KOPT-K1 (cell line): ENCODE data around the gene OR4D9.
"Not testable (repeated sequence)": the region's sequence is repeated elsewhere in the genome, so short reads cannot be mapped to it uniquely, and the experiment has no call there.

Experiments used
- H3K27ac ChIP-seq: fragments of 200-600 bp; sonication (generic); 2 replicates; pipeline ENCODE4 v1.5.1; 2016; ENCODE audit warnings: antibody characterized with exemption, mild to moderate bottlenecking, low read depth, low read length; ENCODE audit not compliant: poor library complexity, severe bottlenecking
- H3K36me3 ChIP-seq: fragments of 200-600 bp; sonication (generic); 2 replicates; pipeline ENCODE4 v1.5.1; 2017; ENCODE audit warnings: antibody characterized with exemption, mild to moderate bottlenecking, low read length, moderate library complexity; ENCODE audit not compliant: insufficient read depth
- H3K9me3 ChIP-seq: fragments of 200-600 bp; sonication (generic); 2 replicates; pipeline ENCODE4 v1.5.1; 2017; ENCODE audit warnings: antibody characterized with exemption, low read length, mild to moderate bottlenecking; ENCODE audit not compliant: insufficient read depth, poor library complexity, severe bottlenecking

Gene OR4D9

DNA sequence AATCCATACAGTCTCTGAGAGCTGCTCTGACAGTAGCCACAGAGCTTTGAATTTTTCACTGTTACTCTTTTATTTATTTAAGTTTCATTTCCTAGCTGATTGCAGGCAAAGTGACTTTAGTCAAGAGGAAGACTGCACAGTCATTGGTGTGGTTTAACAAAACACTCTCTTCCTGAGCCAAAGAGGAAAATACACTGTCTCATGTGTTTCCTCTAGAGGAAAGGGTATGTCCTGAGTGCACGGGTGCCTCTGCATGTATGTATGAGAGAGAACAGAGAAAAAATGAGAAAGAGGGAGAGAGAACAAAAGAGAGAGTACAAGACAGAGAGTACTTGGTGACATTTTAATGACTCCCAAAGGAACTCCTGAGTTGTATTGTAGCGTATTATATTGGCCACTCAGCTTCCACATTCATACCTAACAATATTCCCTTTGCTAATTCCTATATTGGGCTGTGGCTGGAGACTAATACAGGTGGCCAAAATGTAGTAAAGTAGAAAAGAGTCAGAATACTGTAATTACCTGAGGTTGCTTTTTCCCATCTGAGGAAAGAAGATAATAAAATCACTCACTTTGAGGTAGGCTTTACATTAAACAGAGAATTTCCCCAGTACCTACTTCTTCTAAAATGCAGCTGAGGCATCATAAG, at the start of gene OR4D9:
Gene OR4D9, plus strand, starts transcription at position 599 of the 649 bp plus-strand sequence. CDS start 3,374 bp downstream, outside the sequence.
- Histone ChIP-seq H3K9me3 (no peaks in the 10 kb centered on the region), H3K27ac (no peak within 1 kb of the TSS), H3K36me3 (no peaks in the 10 kb centered on the region)

DNA sequence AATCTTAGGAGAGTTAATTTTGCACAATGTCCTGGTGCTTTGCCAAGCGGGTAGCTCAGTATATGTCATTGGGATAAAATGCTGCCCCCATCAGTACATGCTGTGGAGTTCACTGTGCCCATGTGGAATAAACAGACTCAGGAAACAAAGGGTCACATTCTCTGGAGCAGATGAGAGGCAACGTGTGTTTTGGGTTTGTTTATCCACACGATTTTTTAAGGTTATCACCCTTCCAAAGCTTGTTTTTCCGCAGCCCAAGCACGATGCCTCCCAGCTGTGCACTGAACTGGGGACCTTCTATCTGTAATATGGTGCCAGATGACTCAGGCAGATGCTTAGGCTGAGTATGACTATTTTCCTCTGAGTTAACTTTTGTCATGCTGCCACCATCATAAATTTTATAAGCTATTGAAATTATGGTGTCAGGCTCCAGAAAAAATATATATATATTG, 48.1 kb upstream of the OR4D9 start:
- H3K9me3 ChIP-seq, result no peaks in the 10 kb centered on the region
- H3K27ac ChIP-seq, result no peak overlapping the region
- H3K36me3 ChIP-seq, result no peaks in the 10 kb centered on the region

DNA sequence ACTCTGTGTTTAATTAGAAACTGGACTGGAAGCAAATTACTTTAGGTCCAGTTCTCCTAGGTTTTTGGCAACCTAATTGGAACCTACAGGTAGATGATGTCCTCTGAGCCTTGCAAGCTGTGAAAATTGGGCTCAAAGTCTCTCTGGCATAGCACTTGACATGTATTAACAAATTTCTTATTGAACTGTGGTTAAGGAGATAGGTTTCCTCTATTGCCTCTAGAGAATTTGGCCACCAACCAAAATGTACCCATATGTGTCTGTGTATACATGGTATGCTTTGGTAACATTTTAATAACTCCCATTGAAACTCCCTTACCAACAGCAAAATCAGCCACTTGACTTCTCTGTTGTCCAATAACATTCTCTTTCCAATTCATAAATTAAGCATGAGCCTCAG, 38.3 kb upstream of the OR4D9 start, which contains the start of gene OR4D10:
Gene OR4D10, plus strand, starts transcription at position 301 of the 400 bp plus-strand sequence. CDS start 4,115 bp downstream, outside the sequence.
- H3K27ac ChIP-seq, result no peak within 1 kb of the TSS
- no peaks in the 10 kb centered on the region for H3K9me3 ChIP-seq
- H3K36me3 ChIP-seq, result no peaks in the 10 kb centered on the region

DNA sequence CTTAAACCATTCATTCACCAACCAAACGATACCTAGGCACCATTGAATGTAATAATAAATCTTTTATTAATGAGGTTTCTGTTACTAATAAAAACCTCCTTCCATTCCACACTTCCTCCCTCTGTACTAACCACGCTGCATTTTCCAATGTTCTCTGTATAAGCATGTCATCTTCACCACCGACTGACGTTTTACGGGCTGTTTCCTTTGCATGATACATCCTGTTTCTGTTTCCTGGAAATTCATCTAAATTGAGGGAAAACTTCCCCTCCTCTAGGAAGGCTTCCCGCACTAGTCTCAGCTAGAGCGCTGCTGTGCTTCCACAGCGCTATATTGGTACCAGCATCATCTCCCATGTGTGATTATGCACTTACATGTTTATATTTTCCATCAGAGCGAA, 36.2 kb upstream of the OR4D9 start:
- no peaks in the 10 kb centered on the region for H3K36me3 ChIP-seq
- no peak overlapping the region for H3K27ac ChIP-seq
- no peaks in the 10 kb centered on the region for H3K9me3 ChIP-seq

DNA sequence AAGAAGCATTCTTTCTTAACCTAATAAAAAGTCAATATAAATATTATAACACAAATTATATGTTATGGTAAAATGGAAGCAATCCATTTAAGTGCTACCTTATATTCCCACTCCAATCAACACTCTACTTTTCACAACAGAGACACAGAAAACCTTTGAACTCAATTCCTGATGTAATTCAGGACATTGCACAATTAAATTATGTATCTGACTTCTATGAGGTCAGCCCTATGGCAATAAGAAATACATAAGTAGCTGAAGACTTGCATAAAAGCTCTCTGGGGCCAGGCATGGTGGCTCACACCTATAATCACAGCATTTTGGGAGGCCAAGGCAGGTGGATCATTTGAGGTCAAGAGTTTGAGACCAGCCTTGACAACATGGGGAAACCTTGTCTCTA, 31.4 kb upstream of the OR4D9 start:
- Histone ChIP-seq H3K27ac (no peak overlapping the region), H3K9me3 (no peaks in the 10 kb centered on the region), H3K36me3 (no peaks in the 10 kb centered on the region)

DNA sequence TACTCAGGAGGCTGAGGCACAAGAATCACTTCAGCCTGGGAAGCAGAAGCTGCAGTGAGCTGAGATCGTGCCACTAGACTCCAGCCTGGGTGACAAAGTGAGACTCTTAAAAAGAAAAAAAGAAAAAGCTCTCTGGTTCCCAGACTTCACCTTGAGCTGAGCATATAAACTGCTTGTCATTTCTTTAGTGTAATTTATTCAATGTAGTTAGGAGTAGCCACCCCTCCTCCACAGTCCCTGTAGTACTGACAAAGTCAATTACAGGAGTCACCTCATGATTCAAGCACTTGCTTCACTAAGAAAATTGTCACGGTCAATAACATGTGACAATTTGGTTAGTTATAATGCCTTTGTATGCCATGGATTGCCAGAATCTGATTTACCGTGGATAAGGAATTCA, 31.0 kb upstream of the OR4D9 start:
- H3K9me3 ChIP-seq, result no peaks in the 10 kb centered on the region
- H3K27ac ChIP-seq, result no peak overlapping the region
- no peaks in the 10 kb centered on the region for H3K36me3 ChIP-seq

DNA sequence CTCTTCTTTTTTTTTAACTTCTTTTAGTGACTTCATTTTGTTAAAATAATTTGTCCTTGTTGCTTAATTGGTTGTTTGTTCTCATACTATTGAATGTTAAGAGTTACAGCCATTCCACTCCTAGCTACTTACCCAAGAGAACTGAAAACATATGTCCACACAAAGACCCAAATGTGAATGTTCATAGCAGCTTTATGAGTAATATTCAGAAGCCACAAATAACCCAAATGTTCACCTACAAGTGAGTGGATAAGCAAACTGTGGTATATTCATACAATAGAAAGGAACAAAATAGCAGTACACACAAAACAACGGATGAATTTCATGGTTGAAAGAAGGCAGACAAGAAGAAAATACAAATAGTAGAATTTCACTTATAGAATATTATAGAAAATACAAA, 9.4 kb upstream of the OR4D9 start:
- Histone ChIP-seq H3K27ac (no peak overlapping the region), H3K36me3 (no peaks in the 10 kb centered on the region)

DNA sequence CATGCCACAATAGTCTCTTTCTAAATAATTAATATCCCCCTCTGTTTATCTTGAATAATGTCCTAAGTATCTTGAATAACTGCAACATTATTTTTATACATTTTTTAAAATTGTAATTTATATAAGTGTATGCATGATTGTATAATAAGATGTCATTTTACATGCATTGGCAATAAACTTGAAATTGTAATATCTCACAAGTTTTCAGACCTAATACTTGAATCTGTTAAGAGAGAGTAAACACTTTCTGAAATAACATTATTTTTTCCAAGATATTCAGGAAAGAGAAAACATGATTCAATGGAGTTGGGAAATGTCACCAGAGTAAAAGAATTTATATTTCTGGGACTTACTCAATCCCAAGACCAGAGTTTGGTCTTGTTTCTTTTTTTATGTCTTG, 8.1 kb upstream of the OR4D9 start, which contains the start of gene OR4D11:
Gene OR4D11, plus strand, starts transcription at position 301 of the 400 bp plus-strand sequence. Its CDS starts 0 bp downstream, at position 301.
- Histone ChIP-seq H3K36me3 (no peaks in the 10 kb centered on the region), H3K27ac (no peak within 1 kb of the TSS), H3K9me3 (no peaks in the 10 kb centered on the region)

More for the DNA sequence above, 9.4 kb upstream of the OR4D9 start:
- no peaks in the 10 kb centered on the region for H3K9me3 ChIP-seq

DNA sequence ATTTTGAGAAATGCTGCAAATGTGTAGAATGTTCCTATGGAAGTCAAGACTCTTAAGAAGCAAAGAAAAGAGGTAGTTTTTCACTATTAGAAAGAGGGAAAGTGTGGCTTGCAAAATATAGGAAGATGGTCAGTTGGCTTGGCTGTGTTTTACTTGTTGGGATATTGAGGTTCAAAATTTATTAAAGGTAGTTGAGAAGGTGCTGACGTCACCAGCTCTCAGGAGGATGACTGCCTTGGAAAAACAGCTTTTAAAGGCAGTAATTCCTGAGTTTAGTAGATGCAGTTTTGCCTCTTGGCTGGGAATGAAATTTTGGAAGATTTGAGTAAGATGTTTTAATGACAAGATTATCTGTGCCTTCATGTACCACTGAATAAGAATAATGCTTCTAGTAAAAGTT, 336 bp downstream of the OR4D9 start:
- no peaks in the 10 kb centered on the region for H3K9me3 ChIP-seq
- no peaks in the 10 kb centered on the region for H3K36me3 ChIP-seq
- no peak overlapping the region for H3K27ac ChIP-seq

DNA sequence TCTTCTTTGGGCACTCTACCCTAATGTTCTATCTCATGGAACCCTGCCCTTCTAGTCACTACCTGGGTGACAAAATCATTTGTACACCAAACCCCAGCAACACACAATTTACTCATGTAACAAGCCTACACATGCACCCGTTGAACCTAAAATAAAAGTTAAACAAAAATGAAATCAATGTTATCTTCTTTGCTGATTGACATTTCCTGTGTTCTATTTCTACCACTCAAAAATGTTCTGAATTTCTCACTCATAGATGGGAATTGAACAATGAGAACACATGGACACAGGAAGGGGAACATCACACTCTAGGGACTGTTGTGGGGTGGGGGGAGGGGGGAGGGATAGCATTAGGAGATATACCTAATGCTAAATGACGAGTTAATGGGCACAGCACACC, 8.8 kb downstream of the OR4D9 start:
- H3K27ac ChIP-seq, H3K9me3 ChIP-seq, H3K36me3 ChIP-seq: not testable (repeated sequence)

DNA sequence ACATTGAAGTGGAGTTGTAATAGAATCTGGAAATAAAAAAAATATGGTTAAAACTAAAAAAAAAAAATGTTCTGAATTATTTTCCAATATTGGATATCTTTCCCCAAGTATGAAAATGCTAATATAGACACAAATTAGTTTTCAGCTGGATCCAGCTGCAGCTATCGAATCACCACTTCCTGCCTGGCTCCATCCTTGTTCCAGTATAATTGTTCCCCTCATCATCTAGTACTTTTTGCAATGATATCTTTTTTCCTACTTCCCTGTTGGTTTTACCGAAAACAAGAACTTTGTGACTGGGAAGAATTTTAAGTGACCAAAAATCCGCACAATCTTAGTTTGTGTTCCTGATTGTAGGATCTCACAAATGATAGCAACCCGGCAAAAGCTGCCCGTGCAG, 9.4 kb downstream of the OR4D9 start:
- H3K9me3 ChIP-seq, result no peaks in the 10 kb centered on the region
- no peak overlapping the region for H3K27ac ChIP-seq
- H3K36me3 ChIP-seq, result no peaks in the 10 kb centered on the region

DNA sequence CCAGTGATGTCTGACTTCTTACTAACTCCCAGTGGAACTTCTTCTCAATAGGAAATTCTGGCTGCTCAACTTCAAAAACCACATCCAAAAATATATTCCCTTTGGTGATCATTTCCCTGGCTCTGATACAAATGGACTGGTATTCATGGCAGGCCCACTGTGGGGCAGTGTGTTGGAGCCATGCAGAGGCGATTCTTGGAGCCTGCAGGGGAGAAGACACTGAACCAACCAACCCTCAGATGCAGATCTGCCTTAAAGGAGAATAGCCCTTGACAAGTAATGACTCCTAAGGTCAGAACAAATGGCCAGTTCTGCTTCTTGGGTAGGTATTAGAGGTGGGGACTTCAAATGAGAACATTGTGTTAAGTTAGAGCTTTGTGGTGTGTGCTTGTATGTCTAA, 12.2 kb downstream of the OR4D9 start:
- no peaks in the 10 kb centered on the region for H3K36me3 ChIP-seq
- no peaks in the 10 kb centered on the region for H3K9me3 ChIP-seq
- no peak overlapping the region for H3K27ac ChIP-seq

DNA sequence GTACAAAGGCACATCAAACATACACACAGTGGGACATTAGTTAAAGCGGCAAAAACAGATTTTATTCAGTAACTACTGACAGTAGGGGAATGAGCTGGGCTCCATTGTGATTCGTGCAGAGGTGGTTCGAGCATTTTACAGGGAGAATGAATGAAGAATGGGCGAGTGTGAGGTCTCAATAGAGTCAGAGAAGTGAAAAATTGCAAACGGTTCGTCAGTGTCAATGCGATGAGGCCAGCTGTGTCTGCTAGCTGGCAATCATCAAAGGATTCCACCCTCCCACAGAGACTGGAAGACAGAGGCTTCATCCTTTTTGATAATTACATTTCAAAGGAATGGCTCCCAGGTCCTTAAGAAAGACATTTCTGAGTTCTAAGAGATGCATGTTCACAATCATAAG, 17.4 kb downstream of the OR4D9 start:
- no peak overlapping the region for H3K27ac ChIP-seq
- no peaks in the 10 kb centered on the region for H3K36me3 ChIP-seq

DNA sequence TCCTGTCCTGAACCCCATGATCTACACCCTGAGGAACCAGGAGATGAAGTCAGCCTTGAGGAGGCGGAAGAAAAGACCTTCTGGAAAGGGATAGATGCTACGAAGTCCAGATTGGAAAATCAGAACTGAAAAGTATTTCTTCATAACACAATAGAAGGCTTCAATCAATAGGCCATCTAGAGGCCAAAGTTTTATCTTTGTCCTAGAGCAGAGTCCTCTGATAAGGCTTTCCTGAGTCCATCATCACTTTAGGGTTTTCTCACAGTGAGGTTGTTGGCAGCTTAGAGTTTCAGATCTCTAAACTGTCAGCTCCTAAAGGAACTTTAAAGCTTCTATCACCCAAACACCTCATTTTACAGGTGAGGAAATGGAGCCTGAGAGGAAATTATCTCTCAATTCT, 21.3 kb downstream of the OR4D9 start:
- H3K27ac ChIP-seq, result no peak overlapping the region
- no peaks in the 10 kb centered on the region for H3K9me3 ChIP-seq
- H3K36me3 ChIP-seq, result no peaks in the 10 kb centered on the region

More for the DNA sequence above, 17.4 kb downstream of the OR4D9 start:
- H3K9me3 ChIP-seq, result no peaks in the 10 kb centered on the region

DNA sequence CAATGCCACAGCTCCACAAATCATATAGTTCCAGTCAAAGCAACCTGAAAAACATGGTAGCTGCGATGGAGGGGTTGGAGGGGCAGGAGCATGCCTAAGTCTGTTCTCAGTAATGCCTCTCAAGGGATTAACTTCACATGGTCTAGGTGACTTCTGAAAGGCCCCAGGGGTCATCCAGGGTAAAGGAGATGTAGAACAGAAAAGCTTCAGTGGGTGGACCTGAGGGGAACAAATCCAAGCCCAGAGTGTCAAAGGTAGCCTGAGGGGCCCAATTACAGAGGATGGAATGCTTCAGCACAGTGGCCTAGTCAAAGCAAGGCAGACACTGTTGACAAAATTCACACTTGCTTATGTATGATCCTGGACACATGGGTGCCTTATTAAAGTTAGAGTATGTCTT, 23.3 kb downstream of the OR4D9 start:
- no peak overlapping the region for H3K27ac ChIP-seq
- no peaks in the 10 kb centered on the region for H3K36me3 ChIP-seq
- H3K9me3 ChIP-seq, result no peaks in the 10 kb centered on the region

DNA sequence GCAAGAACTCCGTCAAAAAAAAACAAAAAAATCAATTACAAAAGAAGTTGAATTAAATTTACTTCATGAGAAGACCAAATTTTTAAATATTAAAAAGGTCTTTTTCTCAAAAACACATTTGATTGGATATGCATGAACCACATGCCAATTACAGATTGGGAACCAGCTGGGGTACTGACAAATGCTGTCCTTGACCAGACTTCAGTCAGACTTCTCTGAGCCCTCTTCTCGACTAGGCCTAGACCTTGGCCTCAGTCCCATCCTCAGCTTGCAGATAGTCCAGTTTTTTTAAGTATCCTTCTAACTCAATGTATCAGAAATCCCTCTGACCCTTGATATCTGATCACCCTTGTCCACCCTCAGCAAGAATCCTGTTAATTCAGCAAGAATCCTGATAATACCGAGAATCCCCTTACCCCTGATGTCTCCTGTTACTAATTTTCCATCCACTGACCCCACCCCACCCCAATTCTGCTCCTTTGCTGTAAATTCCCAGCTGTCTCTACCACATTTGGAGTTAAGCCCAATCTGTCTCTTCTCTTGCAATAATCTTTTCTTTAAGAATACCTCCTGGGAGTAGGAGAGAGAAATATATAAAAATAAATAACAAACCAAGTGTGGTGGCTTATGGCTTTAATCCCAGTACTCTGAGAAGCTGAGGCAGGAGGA, 30.9 kb downstream of the OR4D9 start:
- Histone ChIP-seq H3K36me3 (no peaks in the 10 kb centered on the region), H3K27ac (no peak overlapping the region), H3K9me3 (no peaks in the 10 kb centered on the region)
